Measurements from ENCODE around the gene LDLRAD3. TPM values are rescaled to one million over a fixed set of nuclear protein-coding genes. Genes with fewer than 3 reads are reported as not detected.

The LDLRAD3 gene
- total RNA-seq, 1 donor from 2014 or later = 1.2 TPM

- intact Hi-C loops (cut with DNase I) = no loop called here
- DNase-seq = no peak
- no peak for ATAC-seq (ENCODE audit: poor library complexity)
Measured at GRCh38 chr11:35946766-35947165, 2.9 kb downstream of the LDLRAD3 start.

- DNase-seq (no peak), ATAC-seq (ENCODE audit: poor library complexity) (no peak)
- intact Hi-C loops (cut with DNase I) = no loop called here
Measured at GRCh38 chr11:35947437-35947836, 3.6 kb downstream of the LDLRAD3 start.

GRCh38 chr11:35949242-35949641, 5.4 kb downstream of the LDLRAD3 start:
- intact Hi-C loops (cut with DNase I) = no loop called here
- ATAC-seq (ENCODE audit: poor library complexity) = no peak
- no peak for DNase-seq

GRCh38 chr11:35950082-35950481, 6.2 kb downstream of the LDLRAD3 start:
- ATAC-seq (ENCODE audit: poor library complexity) (no peak), DNase-seq (no peak)
- intact Hi-C loops (cut with DNase I) = no loop called here

- intact Hi-C loops (cut with DNase I) = no loop called here
- DNase-seq (no peak), ATAC-seq (ENCODE audit: poor library complexity) (no peak)
Measured at GRCh38 chr11:35951680-35952079, 7.8 kb downstream of the LDLRAD3 start.

- DNase-seq = no peak
- no peak for ATAC-seq (ENCODE audit: poor library complexity)
- intact Hi-C loops (cut with DNase I) = no loop called here
Measured at GRCh38 chr11:35953081-35953760, 9.4 kb downstream of the LDLRAD3 start.

GRCh38 chr11:35954205-35954604, 10.3 kb downstream of the LDLRAD3 start:
- intact Hi-C loops (cut with DNase I) = no loop called here
- DNase-seq = no peak
- no peak for ATAC-seq (ENCODE audit: poor library complexity)

- ATAC-seq (ENCODE audit: poor library complexity) (no peak), DNase-seq (no peak)
- intact Hi-C loops (cut with DNase I) = no loop called here
Measured at GRCh38 chr11:35955636-35956035, 11.8 kb downstream of the LDLRAD3 start.

GRCh38 chr11:35962369-35963138, 18.7 kb downstream of the LDLRAD3 start:
- DNase-seq (no peak), ATAC-seq (ENCODE audit: poor library complexity) (no peak)
- intact Hi-C loops (cut with DNase I) = no loop called here

- DNase-seq (no peak), ATAC-seq (ENCODE audit: poor library complexity) (peak; percentile 73)
- intact Hi-C loops (cut with DNase I) = no loop called here
Measured at GRCh38 chr11:35963911-35964310, 20.0 kb downstream of the LDLRAD3 start.

- intact Hi-C loops (cut with DNase I) = no loop called here
- no peak for DNase-seq
- ATAC-seq (ENCODE audit: poor library complexity) = no peak
Measured at GRCh38 chr11:35964841-35965240, 21.0 kb downstream of the LDLRAD3 start.

- ATAC-seq (ENCODE audit: poor library complexity) (peak; percentile 60), DNase-seq (no peak)
- intact Hi-C loops (cut with DNase I) = no loop called here
Measured at GRCh38 chr11:35967042-35967441, 23.2 kb downstream of the LDLRAD3 start.

GRCh38 chr11:35968386-35969088, 24.7 kb downstream of the LDLRAD3 start:
- intact Hi-C loops (cut with DNase I) = no loop called here
- DNase-seq (no peak), ATAC-seq (ENCODE audit: poor library complexity) (no peak)

GRCh38 chr11:35969089-35970042, 25.5 kb downstream of the LDLRAD3 start:
- DNase-seq (no peak), ATAC-seq (ENCODE audit: poor library complexity) (no peak)
- intact Hi-C loops (cut with DNase I) = no loop called here

GRCh38 chr11:35970445-35970844, 26.6 kb downstream of the LDLRAD3 start:
- intact Hi-C loops (cut with DNase I) = no loop called here
- DNase-seq (no peak), ATAC-seq (ENCODE audit: poor library complexity) (no peak)

GRCh38 chr11:35971841-35972422, 28.1 kb downstream of the LDLRAD3 start:
- no peak for ATAC-seq (ENCODE audit: poor library complexity)
- intact Hi-C loops (cut with DNase I) = no loop called here
- DNase-seq = no peak

GRCh38 chr11:35974882-35975589, 31.2 kb downstream of the LDLRAD3 start:
- ATAC-seq (ENCODE audit: poor library complexity) (no peak), DNase-seq (no peak)
- intact Hi-C loops (cut with DNase I) = no loop called here

- no peak for DNase-seq
- no peak for ATAC-seq (ENCODE audit: poor library complexity)
- intact Hi-C loops (cut with DNase I) = no loop called here
Measured at GRCh38 chr11:35976434-35976833, 32.6 kb downstream of the LDLRAD3 start.
